HepG2 (cell line): ENCODE measurements around the gene SERTAD3. TPM values are rescaled to one million over a fixed set of nuclear protein-coding genes. Genes with fewer than 3 reads are reported as not detected.
A peak's percentile ranks its signal among the peaks of the same experiment; 100 is the strongest.

Source experiments
- ATF7 ChIP-seq, 2 experiments: fragments of 450-650 bp in 1 of 2; sonication (generic) in 1 of 2; formaldehyde crosslinking in 1 of 2; IDR thresholded peaks; 2 replicates each; pipeline versions ENCODE4 v1.4.0 to v1.6.1; 2016 to 2020; ENCODE audit warnings: antibody characterized with exemption in 1 of 2, mild to moderate bottlenecking in 1 of 2, missing genetic modification reagents in 1 of 2
- BHLHE40 ChIP-seq: IDR thresholded peaks from 2 replicates; pipeline ENCODE4 v1.6.1; 2011; ENCODE audit warnings: low read length, improper control_type of control experiment
- CBX5 ChIP-seq: sonication (generic); formaldehyde crosslinking; IDR thresholded peaks from 2 replicates; pipeline ENCODE4 v1.4.0; 2020; ENCODE audit warnings: missing genetic modification reagents, borderline replicate concordance
- EED ChIP-seq: sonication (generic); formaldehyde crosslinking; IDR thresholded peaks from 2 replicates; pipeline ENCODE4 v1.5.0; 2020; ENCODE audit warnings: mild to moderate bottlenecking, missing genetic modification reagents
- FOXC1 ChIP-seq: sonication (generic); formaldehyde crosslinking; IDR thresholded peaks from 2 replicates; pipeline ENCODE4 v1.8.0; 2022; ENCODE audit warnings: mild to moderate bottlenecking, missing genetic modification reagents, borderline replicate concordance
- GZF1 ChIP-seq: sonication (generic); formaldehyde crosslinking; IDR thresholded peaks from 2 replicates; pipeline ENCODE4 v1.5.1; 2020; ENCODE audit warnings: mild to moderate bottlenecking, missing genetic modification reagents
- NFKB2 ChIP-seq: sonication (generic); formaldehyde crosslinking; IDR thresholded peaks from 2 replicates; pipeline ENCODE4 v1.4.0; 2020; ENCODE audit warnings: missing genetic modification reagents, borderline replicate concordance
- PRMT3 ChIP-seq: sonication (generic); formaldehyde crosslinking; IDR thresholded peaks from 2 replicates; pipeline ENCODE4 v1.8.1; 2022; ENCODE audit warnings: low read depth, mild to moderate bottlenecking, moderate library complexity, missing genetic modification reagents, borderline replicate concordance
- SMC3 ChIP-seq: IDR thresholded peaks from 2 replicates; pipeline ENCODE4 v1.6.1; 2011; ENCODE audit warnings: low read length, improper control_type of control experiment
- XRCC5 ChIP-seq: fragments of 200-400 bp; formaldehyde crosslinking; optimal IDR thresholded peaks from 2 replicates; pipeline ENCODE3; 2017; ENCODE audit warnings: mild to moderate bottlenecking, low read length
- ZFYVE20 ChIP-seq: sonication (generic); formaldehyde crosslinking; IDR thresholded peaks from 2 replicates; pipeline ENCODE4 v1.8.0; 2023; ENCODE audit warnings: low read depth, mild to moderate bottlenecking, moderate library complexity, missing genetic modification reagents, borderline replicate concordance
- ZNF317 ChIP-seq: sonication (generic); formaldehyde crosslinking; IDR thresholded peaks from 2 replicates; pipeline ENCODE4 v1.5.0; 2020; ENCODE audit warnings: mild to moderate bottlenecking, missing genetic modification reagents
- ZNF333 ChIP-seq: sonication (generic); formaldehyde crosslinking; IDR thresholded peaks from 2 replicates; pipeline ENCODE4 v1.4.0; 2020; ENCODE audit warnings: mild to moderate bottlenecking, missing genetic modification reagents, borderline replicate concordance
- ZSCAN31 ChIP-seq: sonication (generic); formaldehyde crosslinking; IDR thresholded peaks from 2 replicates; pipeline ENCODE4 v1.5.0; 2020; ENCODE audit warnings: low read depth, mild to moderate bottlenecking, missing genetic modification reagents
- polyA plus RNA-seq, 8 experiments: library from polyadenylated mRNA; depleted of rRNA in 3 of 8; stranded (reverse) in 7 of 8; unstranded in 1 of 8; fragments of >200 nt; fragmentation: Illumina TruSeq in 4 of 8; extraction: Trizol in 4 of 8; gene quantifications; 2 replicates each; pipeline versions ENCODE4 v1.2.1 to v1.2.3, GENCODE V29; 2011 to 2016; ENCODE audit warnings: low read depth in 4 of 8, missing spikeins in 1 of 8, mixed read lengths in 1 of 8; ENCODE audit not compliant: insufficient read depth in 1 of 8
- total RNA-seq, 5 experiments: library from RNA; depleted of rRNA; stranded (reverse); fragments of >200 nt; fragmentation: Illumina TruSeq; extraction: Trizol; gene quantifications; 2 replicates each; pipeline ENCODE4 v1.2.3, GENCODE V29; 2016; ENCODE audit warnings: low read depth in 1 of 5
- TF ChIP-seq, protein P1 (sequence below): sonication (generic); formaldehyde crosslinking; IDR thresholded peaks from 2 replicates; pipeline ENCODE4 v1.5.0; 2020; ENCODE audit warnings: mild to moderate bottlenecking, missing genetic modification reagents, moderate library complexity
- TF ChIP-seq, protein P2 (sequence below): IDR thresholded peaks from 2 replicates; pipeline ENCODE4 v1.6.1; 2012; ENCODE audit warnings: inconsistent platforms
- TF ChIP-seq, protein P3 (sequence below): sonication (generic); formaldehyde crosslinking; IDR thresholded peaks from 2 replicates; pipeline ENCODE4 v1.9.0; 2022; ENCODE audit warnings: low read depth, missing genetic modification reagents
- TF ChIP-seq, protein P4 (sequence below): sonication (generic); formaldehyde crosslinking; IDR thresholded peaks from 2 replicates; pipeline ENCODE4 v1.5.0; 2020; ENCODE audit warnings: missing genetic modification reagents
- TF ChIP-seq, protein P5 (sequence below): sonication (generic); formaldehyde crosslinking; IDR thresholded peaks from 2 replicates; pipeline ENCODE4 v1.5.1; 2020; ENCODE audit warnings: mild to moderate bottlenecking, missing genetic modification reagents, moderate library complexity

The SERTAD3 gene
- total and polyA plus RNA-seq, 2 of the 13 experiments (the other 11 are each of a cell fraction or from before 2014, with no cell fraction given), result 9.6 to 16.9 TPM

DNA sequence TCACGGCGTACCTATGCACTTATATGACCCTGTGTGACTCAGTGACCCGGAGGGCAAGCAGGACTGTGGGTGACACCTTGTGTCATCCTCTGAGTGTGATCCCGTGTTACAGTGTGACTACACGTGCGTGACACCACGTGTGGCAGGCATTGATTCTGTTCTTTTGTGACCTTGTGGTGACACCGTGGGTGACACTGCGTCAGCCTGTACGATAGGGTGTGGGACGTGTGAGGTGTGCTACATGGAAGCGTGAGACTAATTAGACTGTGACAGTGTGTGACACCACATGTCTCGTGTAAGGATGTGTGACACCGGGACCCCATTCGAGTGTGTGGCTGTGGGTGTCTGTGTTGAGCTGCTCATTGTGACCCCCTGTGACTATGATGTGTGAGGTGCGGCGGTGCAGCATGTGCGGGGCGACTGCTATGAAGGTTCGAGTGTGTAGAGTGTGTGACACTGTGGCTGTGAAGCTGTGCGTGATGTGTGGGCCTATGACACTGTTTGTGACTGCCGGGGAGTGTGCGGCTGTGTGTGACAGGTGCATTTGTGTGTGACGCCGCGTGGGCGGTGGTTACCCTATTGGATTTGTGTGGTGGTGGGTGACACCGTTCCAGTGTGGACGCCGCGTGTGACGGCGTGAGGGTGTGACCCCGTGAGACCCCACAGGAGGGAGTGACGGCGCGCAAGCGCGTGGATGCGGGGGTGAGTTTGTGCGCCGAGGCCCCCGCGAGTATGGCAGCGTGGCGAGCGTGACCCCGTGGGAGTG, 22.3 kb upstream of the SERTAD3 start (continued):
- TF ChIP-seq XRCC5, result no peak
- TF ChIP-seq BHLHE40, result peak; percentile 88
- no peak for TF ChIP-seq ATF7 (IDR thresholded peaks at IDR 0.05)
- TF ChIP-seq ATF7 (CRISPR knock-in tag; IDR thresholded peaks at IDR 0.05), result no peak
- TF ChIP-seq FOXC1, result 0 out of 2 replicates have a peak, but pooled peaks have one; percentile 21
- no peak for TF ChIP-seq ZNF317 (CRISPR knock-in tag)
- TF ChIP-seq, protein P1, sequence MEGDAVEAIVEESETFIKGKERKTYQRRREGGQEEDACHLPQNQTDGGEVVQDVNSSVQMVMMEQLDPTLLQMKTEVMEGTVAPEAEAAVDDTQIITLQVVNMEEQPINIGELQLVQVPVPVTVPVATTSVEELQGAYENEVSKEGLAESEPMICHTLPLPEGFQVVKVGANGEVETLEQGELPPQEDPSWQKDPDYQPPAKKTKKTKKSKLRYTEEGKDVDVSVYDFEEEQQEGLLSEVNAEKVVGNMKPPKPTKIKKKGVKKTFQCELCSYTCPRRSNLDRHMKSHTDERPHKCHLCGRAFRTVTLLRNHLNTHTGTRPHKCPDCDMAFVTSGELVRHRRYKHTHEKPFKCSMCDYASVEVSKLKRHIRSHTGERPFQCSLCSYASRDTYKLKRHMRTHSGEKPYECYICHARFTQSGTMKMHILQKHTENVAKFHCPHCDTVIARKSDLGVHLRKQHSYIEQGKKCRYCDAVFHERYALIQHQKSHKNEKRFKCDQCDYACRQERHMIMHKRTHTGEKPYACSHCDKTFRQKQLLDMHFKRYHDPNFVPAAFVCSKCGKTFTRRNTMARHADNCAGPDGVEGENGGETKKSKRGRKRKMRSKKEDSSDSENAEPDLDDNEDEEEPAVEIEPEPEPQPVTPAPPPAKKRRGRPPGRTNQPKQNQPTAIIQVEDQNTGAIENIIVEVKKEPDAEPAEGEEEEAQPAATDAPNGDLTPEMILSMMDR (CRISPR knock-in tag), result 0 out of 2 replicates have a peak, but pooled peaks have one; percentile 1
- TF ChIP-seq, protein P2, sequence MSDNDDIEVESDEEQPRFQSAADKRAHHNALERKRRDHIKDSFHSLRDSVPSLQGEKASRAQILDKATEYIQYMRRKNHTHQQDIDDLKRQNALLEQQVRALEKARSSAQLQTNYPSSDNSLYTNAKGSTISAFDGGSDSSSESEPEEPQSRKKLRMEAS, result peak; percentile 55
- TF ChIP-seq ZFYVE20 (CRISPR knock-in tag), result 0 out of 2 replicates have a peak, but pooled peaks have one; percentile 8
- TF ChIP-seq NFKB2, result no peak; the same call in 1 of the 2 replicates
- TF ChIP-seq, protein P3, sequence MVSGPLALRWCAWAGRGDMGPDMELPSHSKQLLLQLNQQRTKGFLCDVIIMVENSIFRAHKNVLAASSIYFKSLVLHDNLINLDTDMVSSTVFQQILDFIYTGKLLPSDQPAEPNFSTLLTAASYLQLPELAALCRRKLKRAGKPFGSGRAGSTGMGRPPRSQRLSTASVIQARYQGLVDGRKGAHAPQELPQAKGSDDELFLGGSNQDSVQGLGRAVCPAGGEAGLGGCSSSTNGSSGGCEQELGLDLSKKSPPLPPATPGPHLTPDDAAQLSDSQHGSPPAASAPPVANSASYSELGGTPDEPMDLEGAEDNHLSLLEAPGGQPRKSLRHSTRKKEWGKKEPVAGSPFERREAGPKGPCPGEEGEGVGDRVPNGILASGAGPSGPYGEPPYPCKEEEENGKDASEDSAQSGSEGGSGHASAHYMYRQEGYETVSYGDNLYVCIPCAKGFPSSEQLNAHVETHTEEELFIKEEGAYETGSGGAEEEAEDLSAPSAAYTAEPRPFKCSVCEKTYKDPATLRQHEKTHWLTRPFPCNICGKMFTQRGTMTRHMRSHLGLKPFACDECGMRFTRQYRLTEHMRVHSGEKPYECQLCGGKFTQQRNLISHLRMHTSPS (CRISPR knock-in tag), result 0 out of 2 replicates have a peak, but pooled peaks have one; percentile 15
- TF ChIP-seq, protein P4, sequence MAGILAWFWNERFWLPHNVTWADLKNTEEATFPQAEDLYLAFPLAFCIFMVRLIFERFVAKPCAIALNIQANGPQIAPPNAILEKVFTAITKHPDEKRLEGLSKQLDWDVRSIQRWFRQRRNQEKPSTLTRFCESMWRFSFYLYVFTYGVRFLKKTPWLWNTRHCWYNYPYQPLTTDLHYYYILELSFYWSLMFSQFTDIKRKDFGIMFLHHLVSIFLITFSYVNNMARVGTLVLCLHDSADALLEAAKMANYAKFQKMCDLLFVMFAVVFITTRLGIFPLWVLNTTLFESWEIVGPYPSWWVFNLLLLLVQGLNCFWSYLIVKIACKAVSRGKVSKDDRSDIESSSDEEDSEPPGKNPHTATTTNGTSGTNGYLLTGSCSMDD (CRISPR knock-in tag), result no peak
- 0 out of 2 replicates have a peak, but pooled peaks have one; percentile 5 for TF ChIP-seq SMC3
- 0 out of 2 replicates have a peak, but pooled peaks have one; percentile 11 for TF ChIP-seq CBX5 (CRISPR knock-in tag)
- no peak for TF ChIP-seq PRMT3 (CRISPR knock-in tag)
- TF ChIP-seq, protein P5, sequence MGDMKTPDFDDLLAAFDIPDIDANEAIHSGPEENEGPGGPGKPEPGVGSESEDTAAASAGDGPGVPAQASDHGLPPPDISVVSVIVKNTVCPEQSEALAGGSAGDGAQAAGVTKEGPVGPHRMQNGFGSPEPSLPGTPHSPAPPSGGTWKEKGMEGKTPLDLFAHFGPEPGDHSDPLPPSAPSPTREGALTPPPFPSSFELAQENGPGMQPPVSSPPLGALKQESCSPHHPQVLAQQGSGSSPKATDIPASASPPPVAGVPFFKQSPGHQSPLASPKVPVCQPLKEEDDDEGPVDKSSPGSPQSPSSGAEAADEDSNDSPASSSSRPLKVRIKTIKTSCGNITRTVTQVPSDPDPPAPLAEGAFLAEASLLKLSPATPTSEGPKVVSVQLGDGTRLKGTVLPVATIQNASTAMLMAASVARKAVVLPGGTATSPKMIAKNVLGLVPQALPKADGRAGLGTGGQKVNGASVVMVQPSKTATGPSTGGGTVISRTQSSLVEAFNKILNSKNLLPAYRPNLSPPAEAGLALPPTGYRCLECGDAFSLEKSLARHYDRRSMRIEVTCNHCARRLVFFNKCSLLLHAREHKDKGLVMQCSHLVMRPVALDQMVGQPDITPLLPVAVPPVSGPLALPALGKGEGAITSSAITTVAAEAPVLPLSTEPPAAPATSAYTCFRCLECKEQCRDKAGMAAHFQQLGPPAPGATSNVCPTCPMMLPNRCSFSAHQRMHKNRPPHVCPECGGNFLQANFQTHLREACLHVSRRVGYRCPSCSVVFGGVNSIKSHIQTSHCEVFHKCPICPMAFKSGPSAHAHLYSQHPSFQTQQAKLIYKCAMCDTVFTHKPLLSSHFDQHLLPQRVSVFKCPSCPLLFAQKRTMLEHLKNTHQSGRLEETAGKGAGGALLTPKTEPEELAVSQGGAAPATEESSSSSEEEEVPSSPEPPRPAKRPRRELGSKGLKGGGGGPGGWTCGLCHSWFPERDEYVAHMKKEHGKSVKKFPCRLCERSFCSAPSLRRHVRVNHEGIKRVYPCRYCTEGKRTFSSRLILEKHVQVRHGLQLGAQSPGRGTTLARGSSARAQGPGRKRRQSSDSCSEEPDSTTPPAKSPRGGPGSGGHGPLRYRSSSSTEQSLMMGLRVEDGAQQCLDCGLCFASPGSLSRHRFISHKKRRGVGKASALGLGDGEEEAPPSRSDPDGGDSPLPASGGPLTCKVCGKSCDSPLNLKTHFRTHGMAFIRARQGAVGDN (CRISPR knock-in tag), result no peak; the same call in 1 of the 2 replicates
- 0 out of 2 replicates have a peak, but pooled peaks have one; percentile 25 for TF ChIP-seq ZNF333 (CRISPR knock-in tag)
- TF ChIP-seq EED (CRISPR knock-in tag), result peak; percentile 85; the same call in 1 of the 2 replicates
- no peak for TF ChIP-seq GZF1 (CRISPR knock-in tag)
- TF ChIP-seq ZSCAN31 (CRISPR knock-in tag), result 0 out of 2 replicates have a peak, but pooled peaks have one; percentile 49
